Measurements from ENCODE around the gene RHOU.
"Not testable (repeated sequence)": the region's sequence is repeated elsewhere in the genome, so short reads cannot be mapped to it uniquely, and the experiment has no call there.

The RHOU gene

GRCh38 chr1:228763561-228763960 is 28.3 kb downstream of the RHOU start:
- DNase-seq: no peak

- DNase-seq: no peak
Observed at GRCh38 chr1:228765168-228765946, 30.1 kb downstream of the RHOU start.

GRCh38 chr1:228766788-228767187 is 31.5 kb downstream of the RHOU start:
- DNase-seq: no peak

GRCh38 chr1:228767636-228768354 is 32.5 kb downstream of the RHOU start:
- DNase-seq: no peak

- no peak for DNase-seq
Observed at GRCh38 chr1:228768355-228769000, 33.2 kb downstream of the RHOU start.

GRCh38 chr1:228770779-228771223 is 35.5 kb downstream of the RHOU start:
- no peak for DNase-seq

GRCh38 chr1:228772516-228773212 is 37.4 kb downstream of the RHOU start:
- DNase-seq: no peak

- DNase-seq: not testable (repeated sequence)
Observed at GRCh38 chr1:228775946-228776345, 40.7 kb downstream of the RHOU start.

GRCh38 chr1:228776449-228776848 is 41.2 kb downstream of the RHOU start:
- DNase-seq: no peak

- no peak for DNase-seq
Observed at GRCh38 chr1:228777236-228777635, 42.0 kb downstream of the RHOU start.

GRCh38 chr1:228778026-228778425 is 42.7 kb downstream of the RHOU start:
- DNase-seq: no peak

- no peak for DNase-seq
Observed at GRCh38 chr1:228778466-228778865, 43.2 kb downstream of the RHOU start.

- no peak for DNase-seq
Observed at GRCh38 chr1:228778961-228779360, 43.7 kb downstream of the RHOU start.

GRCh38 chr1:228781161-228781808 is 46.0 kb downstream of the RHOU start:
- no peak for DNase-seq

- DNase-seq: no peak
Observed at GRCh38 chr1:228781809-228782661, 46.8 kb downstream of the RHOU start.

GRCh38 chr1:228782662-228783417 is 47.6 kb downstream of the RHOU start:
- DNase-seq: no peak

- DNase-seq: no peak
Observed at GRCh38 chr1:228783418-228784040, 48.2 kb downstream of the RHOU start.

- no peak for DNase-seq
Observed at GRCh38 chr1:228784181-228784580, 48.9 kb downstream of the RHOU start.

- no peak for DNase-seq
Observed at GRCh38 chr1:228785366-228786330, 50.4 kb downstream of the RHOU start.

Data from cortex of kidney (tissue), 1 donor.